Measurements from ENCODE around the gene LRAT.

DNA sequence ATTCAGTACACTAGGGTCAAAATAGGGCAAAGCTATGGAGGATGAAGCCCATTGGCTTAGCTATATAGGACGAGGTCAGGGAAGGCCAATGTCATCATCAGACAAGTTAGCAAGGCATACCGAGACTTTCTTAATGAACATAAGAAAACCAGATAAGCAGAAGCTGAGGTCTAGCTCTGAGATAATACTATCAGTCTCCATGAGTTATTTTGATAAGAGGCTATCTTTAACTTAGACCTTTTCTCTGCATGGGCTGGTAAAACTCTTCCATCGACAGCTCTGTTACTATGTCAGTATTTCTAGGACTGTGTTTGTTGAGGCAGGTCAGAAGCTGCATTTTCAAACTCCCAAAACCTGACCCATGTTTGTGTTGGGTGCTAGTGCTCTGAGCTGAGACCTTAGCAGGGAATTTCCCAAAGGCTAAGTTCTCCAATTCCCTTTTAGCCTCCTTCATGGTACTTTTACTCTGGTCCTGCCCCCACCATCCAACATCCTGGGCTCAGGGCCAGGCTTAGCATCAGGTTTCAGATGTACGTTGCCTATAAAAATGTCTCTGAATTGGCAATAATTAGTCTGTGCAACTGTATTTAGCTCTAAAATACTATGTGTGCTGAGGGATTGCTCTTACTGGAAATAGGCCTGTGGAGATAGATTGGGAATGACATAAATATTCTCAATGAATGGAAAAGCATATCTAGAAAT lies 29.3 kb upstream of the LRAT start:
- TF ChIP-seq, protein P1, sequence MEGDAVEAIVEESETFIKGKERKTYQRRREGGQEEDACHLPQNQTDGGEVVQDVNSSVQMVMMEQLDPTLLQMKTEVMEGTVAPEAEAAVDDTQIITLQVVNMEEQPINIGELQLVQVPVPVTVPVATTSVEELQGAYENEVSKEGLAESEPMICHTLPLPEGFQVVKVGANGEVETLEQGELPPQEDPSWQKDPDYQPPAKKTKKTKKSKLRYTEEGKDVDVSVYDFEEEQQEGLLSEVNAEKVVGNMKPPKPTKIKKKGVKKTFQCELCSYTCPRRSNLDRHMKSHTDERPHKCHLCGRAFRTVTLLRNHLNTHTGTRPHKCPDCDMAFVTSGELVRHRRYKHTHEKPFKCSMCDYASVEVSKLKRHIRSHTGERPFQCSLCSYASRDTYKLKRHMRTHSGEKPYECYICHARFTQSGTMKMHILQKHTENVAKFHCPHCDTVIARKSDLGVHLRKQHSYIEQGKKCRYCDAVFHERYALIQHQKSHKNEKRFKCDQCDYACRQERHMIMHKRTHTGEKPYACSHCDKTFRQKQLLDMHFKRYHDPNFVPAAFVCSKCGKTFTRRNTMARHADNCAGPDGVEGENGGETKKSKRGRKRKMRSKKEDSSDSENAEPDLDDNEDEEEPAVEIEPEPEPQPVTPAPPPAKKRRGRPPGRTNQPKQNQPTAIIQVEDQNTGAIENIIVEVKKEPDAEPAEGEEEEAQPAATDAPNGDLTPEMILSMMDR (IDR thresholded peaks at IDR 0.05; ENCODE audit: insufficient read depth, low read length, poor library complexity, severe bottlenecking), result no peak
- no peak for TF ChIP-seq EZH2phosphoT487 (conservative IDR thresholded peaks at IDR 0.05; ENCODE audit: low read length)
